ENCODE measurements around the gene SLC7A11. TPM values are rescaled to one million over a fixed set of nuclear protein-coding genes. Genes with fewer than 3 reads are reported as not detected.

The SLC7A11 gene
- total and polyA plus RNA-seq, 2 donors from 2014 or later: 0.04 to 2.6 TPM

DNA sequence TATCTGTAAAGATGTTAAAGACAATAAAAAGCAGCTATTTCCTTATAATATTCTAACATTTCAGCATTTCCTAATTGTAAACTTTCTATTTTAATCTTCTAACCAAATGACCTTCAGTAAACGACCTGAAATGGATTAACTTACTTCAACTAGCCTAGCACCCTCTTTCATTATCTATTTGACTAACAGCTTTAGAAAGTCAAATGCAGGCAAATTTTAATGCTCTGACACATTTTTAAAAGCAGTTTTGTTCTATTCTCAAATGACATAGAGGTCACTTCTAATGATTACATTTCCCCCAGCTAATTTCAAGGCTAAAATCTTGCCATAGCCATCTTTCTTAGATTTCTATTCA, 41.9 kb downstream of the SLC7A11 start:
- Histone ChIP-seq H3K9me3 (ENCODE audit: control insufficient read depth in 2 of 3, insufficient read depth in 1 of 3, low read length in 3 of 3) (no peaks in the 10 kb centered on the region), H3K9ac (ENCODE audit: low read length in 3 of 3) (no peak overlapping the region), H3K4me3 (ENCODE audit: low read length in 3 of 3) (no peak overlapping the region), H3K4me1 (ENCODE audit: control insufficient read depth in 2 of 3, insufficient read depth in 2 of 3, low read depth in 1 of 3, low read length in 3 of 3) (no peaks in the 10 kb centered on the region), H3K36me3 (ENCODE audit: control insufficient read depth in 2 of 3, insufficient read depth in 3 of 3, low read length in 3 of 3) (no peaks in the 10 kb centered on the region), H3K27ac (ENCODE audit: low read depth in 2 of 2, low read length in 2 of 2) (no peak overlapping the region), H3K27me3 (ENCODE audit: control insufficient read depth, insufficient read depth, low read length) (no peaks in the 10 kb centered on the region)
- intact Hi-C loops (cut with DNase I): no loop called here
- DNase-seq (no peak), FAIRE-seq (no peak)
- TF ChIP-seq, protein P1, sequence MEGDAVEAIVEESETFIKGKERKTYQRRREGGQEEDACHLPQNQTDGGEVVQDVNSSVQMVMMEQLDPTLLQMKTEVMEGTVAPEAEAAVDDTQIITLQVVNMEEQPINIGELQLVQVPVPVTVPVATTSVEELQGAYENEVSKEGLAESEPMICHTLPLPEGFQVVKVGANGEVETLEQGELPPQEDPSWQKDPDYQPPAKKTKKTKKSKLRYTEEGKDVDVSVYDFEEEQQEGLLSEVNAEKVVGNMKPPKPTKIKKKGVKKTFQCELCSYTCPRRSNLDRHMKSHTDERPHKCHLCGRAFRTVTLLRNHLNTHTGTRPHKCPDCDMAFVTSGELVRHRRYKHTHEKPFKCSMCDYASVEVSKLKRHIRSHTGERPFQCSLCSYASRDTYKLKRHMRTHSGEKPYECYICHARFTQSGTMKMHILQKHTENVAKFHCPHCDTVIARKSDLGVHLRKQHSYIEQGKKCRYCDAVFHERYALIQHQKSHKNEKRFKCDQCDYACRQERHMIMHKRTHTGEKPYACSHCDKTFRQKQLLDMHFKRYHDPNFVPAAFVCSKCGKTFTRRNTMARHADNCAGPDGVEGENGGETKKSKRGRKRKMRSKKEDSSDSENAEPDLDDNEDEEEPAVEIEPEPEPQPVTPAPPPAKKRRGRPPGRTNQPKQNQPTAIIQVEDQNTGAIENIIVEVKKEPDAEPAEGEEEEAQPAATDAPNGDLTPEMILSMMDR (IDR thresholded peaks at IDR 0.05; ENCODE audit: borderline replicate concordance, extremely low read depth, insufficient read depth): no peak

DNA sequence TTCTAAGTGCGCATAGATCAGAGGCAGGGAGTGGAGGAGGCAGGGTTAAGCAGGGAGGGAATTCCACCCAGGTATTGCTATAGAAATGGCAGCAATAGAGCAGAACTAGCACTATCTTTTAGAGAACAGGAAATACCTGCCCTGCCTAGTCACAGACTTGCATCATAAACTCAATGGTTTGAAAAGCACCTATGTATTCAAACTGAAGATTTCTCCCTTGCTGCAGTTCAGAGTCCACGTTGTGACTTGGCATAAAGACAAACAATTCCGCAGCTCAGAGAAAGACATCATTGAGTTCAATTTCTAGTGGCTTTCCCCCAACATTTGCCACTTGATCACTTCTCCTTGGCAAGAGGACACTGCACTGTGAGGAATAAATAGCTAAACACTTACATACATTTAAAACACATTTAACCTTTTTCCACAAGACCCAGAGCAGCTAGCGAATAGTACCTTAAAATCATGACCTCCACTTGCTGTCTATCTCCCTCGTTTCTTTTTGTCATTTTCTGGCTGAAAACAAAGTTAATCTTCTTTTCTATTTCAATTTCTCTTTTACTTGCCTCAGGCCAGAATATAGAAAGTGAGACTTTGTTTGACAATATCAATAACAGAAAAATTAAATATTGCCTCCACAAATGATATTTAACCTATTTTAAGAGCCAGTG, 42.4 kb downstream of the SLC7A11 start:
- no peaks in the 10 kb centered on the region for H3K4me1 ChIP-seq (ENCODE audit: control insufficient read depth in 2 of 3, insufficient read depth in 2 of 3, low read depth in 1 of 3, low read length in 3 of 3)
- no peak overlapping the region for H3K4me3 ChIP-seq (ENCODE audit: low read length in 3 of 3)
- H3K27ac ChIP-seq (ENCODE audit: low read depth in 2 of 2, low read length in 2 of 2): no peak overlapping the region
- DNase-seq: peak in 3 of 5 donors; percentile 15 to 76 (median 75)
- no peaks in the 10 kb centered on the region for H3K9me3 ChIP-seq (ENCODE audit: control insufficient read depth in 2 of 3, insufficient read depth in 1 of 3, low read length in 3 of 3)
- no peaks in the 10 kb centered on the region for H3K36me3 ChIP-seq (ENCODE audit: control insufficient read depth in 2 of 3, insufficient read depth in 3 of 3, low read length in 3 of 3)
- intact Hi-C loops (cut with DNase I): no loop called here
- no peaks in the 10 kb centered on the region for H3K27me3 ChIP-seq (ENCODE audit: control insufficient read depth, insufficient read depth, low read length)
- TF ChIP-seq, protein P1 (IDR thresholded peaks at IDR 0.05; ENCODE audit: borderline replicate concordance, extremely low read depth, insufficient read depth): no peak
- H3K9ac ChIP-seq (ENCODE audit: low read length in 3 of 3): no peak overlapping the region
- no peak for FAIRE-seq

DNA sequence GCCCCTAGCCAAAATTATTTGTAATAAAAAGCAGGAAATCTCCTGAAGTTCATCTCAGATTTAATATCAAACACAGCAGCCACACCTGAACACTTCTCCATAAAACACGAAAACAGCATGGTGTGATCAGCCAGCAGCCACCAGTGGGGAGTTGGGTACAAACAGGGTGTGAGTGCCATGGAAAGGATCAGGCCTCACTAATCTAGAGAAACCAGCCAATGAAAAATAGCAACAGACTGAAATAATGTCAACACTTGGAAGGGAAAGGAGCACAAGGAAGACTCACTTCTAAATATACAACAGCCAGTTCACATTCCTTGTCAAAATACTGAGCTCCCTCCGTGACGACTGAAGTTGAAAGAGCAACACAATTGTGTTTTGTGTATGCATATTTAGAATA, 46.0 kb downstream of the SLC7A11 start:
- no peak overlapping the region for H3K27ac ChIP-seq (ENCODE audit: low read depth in 2 of 2, low read length in 2 of 2)
- FAIRE-seq (no peak), DNase-seq (no peak)
- H3K36me3 ChIP-seq (ENCODE audit: control insufficient read depth in 2 of 3, insufficient read depth in 3 of 3, low read length in 3 of 3): no peaks in the 10 kb centered on the region
- no peaks in the 10 kb centered on the region for H3K4me1 ChIP-seq (ENCODE audit: control insufficient read depth in 2 of 3, insufficient read depth in 2 of 3, low read depth in 1 of 3, low read length in 3 of 3)
- TF ChIP-seq, protein P1 (IDR thresholded peaks at IDR 0.05; ENCODE audit: borderline replicate concordance, extremely low read depth, insufficient read depth): no peak
- intact Hi-C loops (cut with DNase I): no loop called here
- no peak overlapping the region for H3K9ac ChIP-seq (ENCODE audit: low read length in 3 of 3)
- no peaks in the 10 kb centered on the region for H3K27me3 ChIP-seq (ENCODE audit: control insufficient read depth, insufficient read depth, low read length)
- no peak overlapping the region for H3K4me3 ChIP-seq (ENCODE audit: low read length in 3 of 3)
- H3K9me3 ChIP-seq (ENCODE audit: control insufficient read depth in 2 of 3, insufficient read depth in 1 of 3, low read length in 3 of 3): no peaks in the 10 kb centered on the region

DNA sequence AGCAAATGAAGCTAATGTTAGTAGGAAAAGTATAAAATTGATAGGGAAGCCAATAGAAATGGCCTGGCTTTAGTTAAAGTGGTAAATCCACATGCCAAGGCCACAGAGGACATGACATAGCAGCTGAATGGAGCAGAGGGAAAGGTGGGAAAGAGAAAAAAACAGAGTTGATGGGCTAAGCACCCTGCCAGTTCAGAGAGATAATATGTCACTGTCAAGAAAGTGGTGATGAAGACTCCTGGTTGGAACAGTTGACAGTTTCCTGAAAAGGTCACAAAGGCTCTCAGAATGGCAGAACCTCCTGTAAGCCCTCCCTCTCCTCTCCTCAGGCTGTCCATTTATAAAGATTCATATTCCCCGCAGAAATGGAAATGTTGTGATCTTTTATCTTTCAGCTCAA, 48.2 kb downstream of the SLC7A11 start:
- Histone ChIP-seq H3K27ac (ENCODE audit: low read depth in 2 of 2, low read length in 2 of 2) (no peak overlapping the region), H3K27me3 (ENCODE audit: control insufficient read depth, insufficient read depth, low read length) (no peaks in the 10 kb centered on the region), H3K36me3 (ENCODE audit: control insufficient read depth in 2 of 3, insufficient read depth in 3 of 3, low read length in 3 of 3) (no peaks in the 10 kb centered on the region), H3K4me1 (ENCODE audit: control insufficient read depth in 2 of 3, insufficient read depth in 2 of 3, low read depth in 1 of 3, low read length in 3 of 3) (no peaks in the 10 kb centered on the region), H3K4me3 (ENCODE audit: low read length in 3 of 3) (no peak overlapping the region), H3K9ac (ENCODE audit: low read length in 3 of 3) (no peak overlapping the region), H3K9me3 (ENCODE audit: control insufficient read depth in 2 of 3, insufficient read depth in 1 of 3, low read length in 3 of 3) (no peaks in the 10 kb centered on the region)
- FAIRE-seq (no peak), DNase-seq (no peak)
- TF ChIP-seq, protein P1 (IDR thresholded peaks at IDR 0.05; ENCODE audit: borderline replicate concordance, extremely low read depth, insufficient read depth): no peak
- intact Hi-C loops (cut with DNase I): no loop called here
